ENCODE results near the gene C8G.

GRCh38 chr9:136960212-136960937 is 15.3 kb downstream of the C8G start:
- TF ChIP-seq, protein P1, sequence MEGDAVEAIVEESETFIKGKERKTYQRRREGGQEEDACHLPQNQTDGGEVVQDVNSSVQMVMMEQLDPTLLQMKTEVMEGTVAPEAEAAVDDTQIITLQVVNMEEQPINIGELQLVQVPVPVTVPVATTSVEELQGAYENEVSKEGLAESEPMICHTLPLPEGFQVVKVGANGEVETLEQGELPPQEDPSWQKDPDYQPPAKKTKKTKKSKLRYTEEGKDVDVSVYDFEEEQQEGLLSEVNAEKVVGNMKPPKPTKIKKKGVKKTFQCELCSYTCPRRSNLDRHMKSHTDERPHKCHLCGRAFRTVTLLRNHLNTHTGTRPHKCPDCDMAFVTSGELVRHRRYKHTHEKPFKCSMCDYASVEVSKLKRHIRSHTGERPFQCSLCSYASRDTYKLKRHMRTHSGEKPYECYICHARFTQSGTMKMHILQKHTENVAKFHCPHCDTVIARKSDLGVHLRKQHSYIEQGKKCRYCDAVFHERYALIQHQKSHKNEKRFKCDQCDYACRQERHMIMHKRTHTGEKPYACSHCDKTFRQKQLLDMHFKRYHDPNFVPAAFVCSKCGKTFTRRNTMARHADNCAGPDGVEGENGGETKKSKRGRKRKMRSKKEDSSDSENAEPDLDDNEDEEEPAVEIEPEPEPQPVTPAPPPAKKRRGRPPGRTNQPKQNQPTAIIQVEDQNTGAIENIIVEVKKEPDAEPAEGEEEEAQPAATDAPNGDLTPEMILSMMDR (IDR thresholded peaks at IDR 0.05), result no peak
- TF ChIP-seq POLR2A (IDR thresholded peaks at IDR 0.05), result no peak
